Nephron progenitor cell (in vitro differentiated cells): ENCODE data around the gene ZGRF1.
"Not testable (repeated sequence)": the region's sequence is repeated elsewhere in the genome, so short reads cannot be mapped to it uniquely, and the experiment has no call there.

Source experiments
- DNase-seq: peaks from one replicate; pipeline ENCODE4 v3.0.0; 2021
- H3K27ac Mint-ChIP-seq: 2 replicates; pipeline ENCODE4 v1.8.0; 2021; ENCODE audit warnings: mild to moderate bottlenecking, moderate library complexity, mixed read lengths
- H3K27me3 Mint-ChIP-seq: 2 replicates; pipeline ENCODE4 v1.8.0; 2021; ENCODE audit warnings: mild to moderate bottlenecking, low read depth, mixed read lengths; ENCODE audit not compliant: poor library complexity
- H3K36me3 Mint-ChIP-seq: 2 replicates; pipeline ENCODE4 v1.8.0; 2021; ENCODE audit warnings: low read depth, mixed read lengths
- H3K4me1 Mint-ChIP-seq: 2 replicates; pipeline ENCODE4 v1.8.0; 2021; ENCODE audit warnings: mixed read lengths
- H3K4me3 Mint-ChIP-seq: 2 replicates; pipeline ENCODE4 v1.8.0; 2021; ENCODE audit warnings: mild to moderate bottlenecking, moderate library complexity, mixed read lengths
- H3K9me3 Mint-ChIP-seq: 2 replicates; pipeline ENCODE4 v1.8.0; 2021; ENCODE audit warnings: mild to moderate bottlenecking, moderate library complexity, mixed read lengths
- TF ChIP-seq, protein P1 (sequence below): fragments of 200-600 bp; sonication (generic); IDR thresholded peaks from 2 replicates; pipeline ENCODE4 v1.5.0; 2021; ENCODE audit warnings: antibody characterized with exemption

ZGRF1 gene

GRCh38 chr4:112502871-112503270, 133.8 kb downstream of the ZGRF1 start:
- Mint-ChIP-seq H3K9me3 (peaks cover 10% of the 10 kb centered on the region), H3K27me3 (peaks cover 57% of the 10 kb centered on the region), H3K36me3 (no peaks in the 10 kb centered on the region), H3K4me3 (no peak overlapping the region), H3K4me1 (no peaks in the 10 kb centered on the region), H3K27ac (no peak overlapping the region)
- TF ChIP-seq, protein P1, sequence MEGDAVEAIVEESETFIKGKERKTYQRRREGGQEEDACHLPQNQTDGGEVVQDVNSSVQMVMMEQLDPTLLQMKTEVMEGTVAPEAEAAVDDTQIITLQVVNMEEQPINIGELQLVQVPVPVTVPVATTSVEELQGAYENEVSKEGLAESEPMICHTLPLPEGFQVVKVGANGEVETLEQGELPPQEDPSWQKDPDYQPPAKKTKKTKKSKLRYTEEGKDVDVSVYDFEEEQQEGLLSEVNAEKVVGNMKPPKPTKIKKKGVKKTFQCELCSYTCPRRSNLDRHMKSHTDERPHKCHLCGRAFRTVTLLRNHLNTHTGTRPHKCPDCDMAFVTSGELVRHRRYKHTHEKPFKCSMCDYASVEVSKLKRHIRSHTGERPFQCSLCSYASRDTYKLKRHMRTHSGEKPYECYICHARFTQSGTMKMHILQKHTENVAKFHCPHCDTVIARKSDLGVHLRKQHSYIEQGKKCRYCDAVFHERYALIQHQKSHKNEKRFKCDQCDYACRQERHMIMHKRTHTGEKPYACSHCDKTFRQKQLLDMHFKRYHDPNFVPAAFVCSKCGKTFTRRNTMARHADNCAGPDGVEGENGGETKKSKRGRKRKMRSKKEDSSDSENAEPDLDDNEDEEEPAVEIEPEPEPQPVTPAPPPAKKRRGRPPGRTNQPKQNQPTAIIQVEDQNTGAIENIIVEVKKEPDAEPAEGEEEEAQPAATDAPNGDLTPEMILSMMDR, result no peak
- no peak for DNase-seq

DNA sequence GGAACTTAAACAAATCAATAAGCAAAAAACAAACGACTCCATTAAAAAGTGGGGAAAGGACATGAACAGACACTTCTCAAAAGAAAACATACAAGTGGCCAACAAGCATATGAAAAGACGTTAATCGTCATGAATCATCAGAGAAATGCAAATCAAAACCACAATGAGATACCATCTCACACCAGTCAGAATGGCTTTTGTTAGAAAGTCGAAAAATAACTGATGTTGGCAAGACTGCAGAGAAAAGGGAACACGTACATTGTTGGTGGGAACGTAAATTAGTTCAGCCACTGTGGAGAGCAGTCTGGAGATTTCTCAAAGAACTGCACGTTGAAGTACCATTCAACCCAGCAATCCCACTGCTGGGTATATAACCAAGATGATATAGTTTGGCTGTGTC, 144.4 kb downstream of the ZGRF1 start:
- H3K4me1 Mint-ChIP-seq, result no peaks in the 10 kb centered on the region
- no peak overlapping the region for H3K4me3 Mint-ChIP-seq

GRCh38 chr4:112490808-112491207, 145.9 kb downstream of the ZGRF1 start:
- Mint-ChIP-seq H3K36me3 (peaks cover 17% of the 10 kb centered on the region), H3K27me3 (peaks cover 15% of the 10 kb centered on the region), H3K9me3 (peaks cover 51% of the 10 kb centered on the region)
- H3K27ac Mint-ChIP-seq, DNase-seq, H3K4me3 Mint-ChIP-seq, H3K4me1 Mint-ChIP-seq: not testable (repeated sequence)

More for the DNA sequence above, 144.4 kb downstream of the ZGRF1 start:
- peaks cover 51% of the 10 kb centered on the region for H3K9me3 Mint-ChIP-seq
- DNase-seq, result no peak
- TF ChIP-seq, protein P1, result no peak
- H3K27ac Mint-ChIP-seq, result no peak overlapping the region
- peaks cover 15% of the 10 kb centered on the region for H3K27me3 Mint-ChIP-seq
- H3K36me3 Mint-ChIP-seq, result peaks cover 17% of the 10 kb centered on the region
